ENCODE measurements around the gene PDE1A.

Gene PDE1A

GRCh38 chr2:182113334-182113733 lies 313.5 kb downstream of the PDE1A start:
- no peak for DNase-seq
- no peak for TF ChIP-seq GATA1 (IDR thresholded peaks at IDR 0.05; ENCODE audit: low read depth, low read length)

GRCh38 chr2:182110347-182110746 lies 316.5 kb downstream of the PDE1A start:
- no peak for DNase-seq
- TF ChIP-seq GATA1 (IDR thresholded peaks at IDR 0.05; ENCODE audit: low read depth, low read length): no peak
- no peak for TF ChIP-seq POLR2A (IDR thresholded peaks at IDR 0.05; ENCODE audit: low read length)

GRCh38 chr2:182103526-182103925 lies 323.3 kb downstream of the PDE1A start:
- no peak for DNase-seq
- TF ChIP-seq GATA1 (IDR thresholded peaks at IDR 0.05; ENCODE audit: low read depth, low read length) (no peak), POLR2A (IDR thresholded peaks at IDR 0.05; ENCODE audit: low read length) (no peak)

GRCh38 chr2:182101263-182101662 lies 325.6 kb downstream of the PDE1A start:
- TF ChIP-seq POLR2A (IDR thresholded peaks at IDR 0.05; ENCODE audit: low read length) (no peak), GATA1 (IDR thresholded peaks at IDR 0.05; ENCODE audit: low read depth, low read length) (no peak)
- peak; percentile 4 to 19 for DNase-seq

- TF ChIP-seq POLR2A (IDR thresholded peaks at IDR 0.05; ENCODE audit: low read length) (no peak), GATA1 (IDR thresholded peaks at IDR 0.05; ENCODE audit: low read depth, low read length) (no peak)
- no peak for DNase-seq
Measured at GRCh38 chr2:182098648-182099047, 328.2 kb downstream of the PDE1A start.

- TF ChIP-seq GATA1 (IDR thresholded peaks at IDR 0.05; ENCODE audit: low read depth, low read length) (no peak), POLR2A (IDR thresholded peaks at IDR 0.05; ENCODE audit: low read length) (no peak)
Measured at GRCh38 chr2:182097571-182098164, 329.2 kb downstream of the PDE1A start.

GRCh38 chr2:182090486-182090885 lies 336.4 kb downstream of the PDE1A start:
- TF ChIP-seq GATA1 (IDR thresholded peaks at IDR 0.05; ENCODE audit: low read depth, low read length) (no peak), POLR2A (IDR thresholded peaks at IDR 0.05; ENCODE audit: low read length) (no peak)
- no peak for DNase-seq

More at GRCh38 chr2:182097571-182098164, 329.2 kb downstream of the PDE1A start:
- DNase-seq: no peak
